ENCODE results near the gene PDE8B. TPM values are rescaled to one million over a fixed set of nuclear protein-coding genes. Genes with fewer than 3 reads are reported as not detected.

Gene PDE8B
- total RNA-seq, 1 donor from 2014 or later = 2.0 TPM

- DNase-seq (ENCODE audit: extremely low spot score, unreplicated experiment) = no peak
- H3K27me3 Mint-ChIP-seq (ENCODE audit: unreplicated experiment) = no peaks in the 10 kb centered on the region
- TF ChIP-seq, protein P1, sequence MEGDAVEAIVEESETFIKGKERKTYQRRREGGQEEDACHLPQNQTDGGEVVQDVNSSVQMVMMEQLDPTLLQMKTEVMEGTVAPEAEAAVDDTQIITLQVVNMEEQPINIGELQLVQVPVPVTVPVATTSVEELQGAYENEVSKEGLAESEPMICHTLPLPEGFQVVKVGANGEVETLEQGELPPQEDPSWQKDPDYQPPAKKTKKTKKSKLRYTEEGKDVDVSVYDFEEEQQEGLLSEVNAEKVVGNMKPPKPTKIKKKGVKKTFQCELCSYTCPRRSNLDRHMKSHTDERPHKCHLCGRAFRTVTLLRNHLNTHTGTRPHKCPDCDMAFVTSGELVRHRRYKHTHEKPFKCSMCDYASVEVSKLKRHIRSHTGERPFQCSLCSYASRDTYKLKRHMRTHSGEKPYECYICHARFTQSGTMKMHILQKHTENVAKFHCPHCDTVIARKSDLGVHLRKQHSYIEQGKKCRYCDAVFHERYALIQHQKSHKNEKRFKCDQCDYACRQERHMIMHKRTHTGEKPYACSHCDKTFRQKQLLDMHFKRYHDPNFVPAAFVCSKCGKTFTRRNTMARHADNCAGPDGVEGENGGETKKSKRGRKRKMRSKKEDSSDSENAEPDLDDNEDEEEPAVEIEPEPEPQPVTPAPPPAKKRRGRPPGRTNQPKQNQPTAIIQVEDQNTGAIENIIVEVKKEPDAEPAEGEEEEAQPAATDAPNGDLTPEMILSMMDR (IDR thresholded peaks at IDR 0.05) = no peak
- no peak overlapping the region for H3K27ac Mint-ChIP-seq (ENCODE audit: unreplicated experiment)
- H3K4me3 Mint-ChIP-seq (ENCODE audit: unreplicated experiment) = no peak overlapping the region
- no peaks in the 10 kb centered on the region for H3K9me3 Mint-ChIP-seq (ENCODE audit: unreplicated experiment)
- H3K4me1 Mint-ChIP-seq (ENCODE audit: unreplicated experiment) = peaks cover 11% of the 10 kb centered on the region
- H3K36me3 Mint-ChIP-seq (ENCODE audit: unreplicated experiment) = peaks cover 1% of the 10 kb centered on the region
Measured at GRCh38 chr5:77359231-77359630, 148.8 kb downstream of the PDE8B start.

GRCh38 chr5:77360381-77360780, 149.9 kb downstream of the PDE8B start:
- TF ChIP-seq, protein P1 (IDR thresholded peaks at IDR 0.05) = no peak
- H3K36me3 Mint-ChIP-seq (ENCODE audit: unreplicated experiment) = peaks cover 1% of the 10 kb centered on the region
- no peak overlapping the region for H3K27ac Mint-ChIP-seq (ENCODE audit: unreplicated experiment)
- no peaks in the 10 kb centered on the region for H3K9me3 Mint-ChIP-seq (ENCODE audit: unreplicated experiment)
- no peaks in the 10 kb centered on the region for H3K27me3 Mint-ChIP-seq (ENCODE audit: unreplicated experiment)
- DNase-seq (ENCODE audit: extremely low spot score, unreplicated experiment) = no peak
- no peak overlapping the region for H3K4me3 Mint-ChIP-seq (ENCODE audit: unreplicated experiment)
- peaks cover 11% of the 10 kb centered on the region for H3K4me1 Mint-ChIP-seq (ENCODE audit: unreplicated experiment)

DNA sequence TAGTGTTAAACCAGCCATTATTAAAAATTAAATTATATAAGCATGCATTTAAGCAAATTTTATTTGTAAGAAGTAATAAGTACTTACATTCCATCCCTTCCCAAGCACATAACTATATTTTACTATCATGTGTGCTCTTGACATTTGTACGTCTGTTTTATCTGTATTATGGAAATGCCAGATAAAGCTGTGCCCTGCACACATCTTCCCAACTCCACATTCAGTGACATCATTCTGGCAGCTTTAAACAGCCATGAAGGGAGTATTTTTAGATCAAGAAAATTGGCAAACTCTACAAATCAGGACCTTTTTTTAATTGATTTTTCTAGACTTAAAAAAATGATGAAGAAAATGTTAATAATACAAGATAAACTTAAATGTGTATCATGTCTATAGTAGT, 150.5 kb downstream of the PDE8B start:
- Mint-ChIP-seq H3K27me3 (ENCODE audit: unreplicated experiment) (no peaks in the 10 kb centered on the region), H3K9me3 (ENCODE audit: unreplicated experiment) (no peaks in the 10 kb centered on the region), H3K4me1 (ENCODE audit: unreplicated experiment) (peaks cover 11% of the 10 kb centered on the region), H3K27ac (ENCODE audit: unreplicated experiment) (no peak overlapping the region), H3K36me3 (ENCODE audit: unreplicated experiment) (peaks cover 1% of the 10 kb centered on the region), H3K4me3 (ENCODE audit: unreplicated experiment) (no peak overlapping the region)
- DNase-seq (ENCODE audit: extremely low spot score, unreplicated experiment) = no peak
- TF ChIP-seq, protein P1 (IDR thresholded peaks at IDR 0.05) = no peak

GRCh38 chr5:77366717-77367500, 156.4 kb downstream of the PDE8B start:
- TF ChIP-seq, protein P1 (IDR thresholded peaks at IDR 0.05) = no peak
- Mint-ChIP-seq H3K4me3 (ENCODE audit: unreplicated experiment) (no peak overlapping the region), H3K27ac (ENCODE audit: unreplicated experiment) (no peak overlapping the region), H3K36me3 (ENCODE audit: unreplicated experiment) (peaks cover 1% of the 10 kb centered on the region), H3K27me3 (ENCODE audit: unreplicated experiment) (no peaks in the 10 kb centered on the region), H3K9me3 (ENCODE audit: unreplicated experiment) (no peaks in the 10 kb centered on the region), H3K4me1 (ENCODE audit: unreplicated experiment) (peaks cover 9% of the 10 kb centered on the region)
- no peak for DNase-seq (ENCODE audit: extremely low spot score, unreplicated experiment)

DNA sequence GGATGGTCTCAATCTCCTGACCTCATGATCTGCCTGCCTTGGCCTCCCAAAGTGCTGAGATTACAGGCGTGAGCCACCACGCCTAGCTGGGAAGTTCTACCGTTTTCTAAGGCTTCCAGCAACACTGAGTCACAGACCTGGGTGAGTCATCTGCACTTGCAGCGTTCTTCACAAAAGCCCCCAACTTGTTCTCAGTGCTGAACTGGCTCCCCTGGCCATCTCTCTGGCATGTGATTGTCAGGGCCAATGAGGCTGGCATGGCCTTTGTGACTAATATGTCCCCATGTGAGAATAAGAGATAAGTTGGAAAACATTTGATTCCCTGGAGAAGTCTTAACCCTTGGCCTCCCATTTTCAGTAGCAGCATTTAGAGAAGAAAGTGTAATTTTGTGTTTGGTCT, 157.3 kb downstream of the PDE8B start:
- no peak for DNase-seq (ENCODE audit: extremely low spot score, unreplicated experiment)
- H3K4me3 Mint-ChIP-seq (ENCODE audit: unreplicated experiment) = no peak overlapping the region
- no peaks in the 10 kb centered on the region for H3K36me3 Mint-ChIP-seq (ENCODE audit: unreplicated experiment)
- no peaks in the 10 kb centered on the region for H3K27me3 Mint-ChIP-seq (ENCODE audit: unreplicated experiment)
- peaks cover 9% of the 10 kb centered on the region for H3K4me1 Mint-ChIP-seq (ENCODE audit: unreplicated experiment)
- no peaks in the 10 kb centered on the region for H3K9me3 Mint-ChIP-seq (ENCODE audit: unreplicated experiment)
- TF ChIP-seq, protein P1 (IDR thresholded peaks at IDR 0.05) = no peak
- no peak overlapping the region for H3K27ac Mint-ChIP-seq (ENCODE audit: unreplicated experiment)

All from osteocyte (in vitro differentiated cells).